HCT116 (cell line): ENCODE results near the gene ACTN1.

Source experiments
- CTCF ChIP-seq, 3 experiments: fragments of 200-600 bp in 1 of 3; sonication (generic) in 1 of 3; IDR thresholded peaks in 2 of 3; conservative IDR thresholded peaks in 1 of 3; 2 replicates each; pipeline ENCODE4 v1.5.1; 2012 to 2017; ENCODE audit warnings: low read depth in 2 of 3, low read length in 2 of 3, antibody characterized with exemption in 1 of 3, borderline replicate concordance in 1 of 3, control low read depth in 1 of 3, mild to moderate bottlenecking in 1 of 3, mixed read lengths in 1 of 3, mixed run types in 1 of 3, moderate library complexity in 1 of 3; ENCODE audit not compliant: insufficient read depth in 1 of 3
- EZH2 ChIP-seq: fragments of 200-600 bp; sonication (generic); IDR thresholded peaks from 2 replicates; pipeline ENCODE4 v1.6.1; 2017; ENCODE audit warnings: antibody characterized with exemption, mixed run types
- SRF ChIP-seq: IDR thresholded peaks from 2 replicates; pipeline ENCODE4 v1.6.1; 2012; ENCODE audit warnings: low read depth
- ZBTB33 ChIP-seq: IDR thresholded peaks from 2 replicates; pipeline ENCODE4 v1.6.1; 2011; ENCODE audit warnings: mild to moderate bottlenecking, low read length, moderate library complexity; ENCODE audit not compliant: insufficient replicate concordance; ENCODE audit errors: extremely low read depth
- ZFX ChIP-seq: fragments of 450-650 bp; IDR thresholded peaks from 2 replicates; pipeline ENCODE4 v1.6.1; 2017

- TF ChIP-seq SRF (no peak), ZBTB33 (no peak), CTCF (IDR thresholded peaks at IDR 0.05 in 2 of 3, conservative IDR thresholded peaks at IDR 0.05 in 1 of 3; ENCODE audit: borderline replicate concordance in 1 of 3, insufficient read depth in 1 of 3, low read depth in 2 of 3, low read length in 2 of 3) (no peak), ZFX (no peak), EZH2 (no peak)
Observed at GRCh38 chr14:68886109-68886434, 93.0 kb downstream of the ACTN1 start.
